ENCODE measurements around the gene USHBP1. TPM values are rescaled to one million over a fixed set of nuclear protein-coding genes. Genes with fewer than 3 reads are reported as not detected.

Gene USHBP1
- total RNA-seq, 1 donor from 2014 or later = 0.28 TPM

DNA sequence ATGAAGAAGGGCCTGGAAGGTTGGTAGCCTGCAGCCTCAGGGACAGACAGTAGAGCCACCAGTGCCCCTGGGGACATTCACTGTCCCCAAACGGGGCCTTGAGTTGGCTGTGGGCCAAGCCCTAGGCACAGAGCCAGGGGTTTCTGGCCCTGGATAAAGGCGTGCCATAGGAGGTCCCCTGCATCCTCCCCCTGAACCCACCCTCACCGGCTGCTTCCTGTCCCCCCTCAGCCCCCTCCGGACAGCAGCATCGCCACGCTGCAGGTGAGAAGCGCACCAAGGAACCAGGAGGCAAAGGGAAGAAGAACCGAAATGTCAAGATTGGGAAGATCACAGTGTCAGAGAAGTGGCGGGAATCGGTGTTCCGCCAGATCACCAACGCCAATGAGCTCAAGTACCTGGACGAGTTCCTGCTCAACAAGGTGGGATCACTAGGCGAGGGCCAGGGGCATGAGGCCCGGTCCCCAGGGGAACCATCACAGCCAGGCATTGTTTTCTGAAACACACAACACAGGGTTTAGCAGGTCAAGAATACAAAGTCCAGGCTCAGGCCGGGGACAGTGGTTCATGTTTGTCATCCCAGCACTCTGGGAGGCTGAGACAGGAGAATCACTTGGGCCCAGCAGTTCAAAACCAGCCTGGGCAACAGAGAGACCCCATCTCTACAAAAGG, 64.0 kb downstream of the USHBP1 start:
- Histone ChIP-seq H2AFZ (replicated peaks) (no peak overlapping the region), H3K79me2 (ENCODE audit: low read depth) (no peaks in the 10 kb centered on the region), H4K20me1 (ENCODE audit: low read depth) (no peaks in the 10 kb centered on the region), H3K4me1 (no peaks in the 10 kb centered on the region), H3K36me3 (no peaks in the 10 kb centered on the region), H3K9ac (no peak overlapping the region), H3K4me2 (no peak overlapping the region), H3K9me3 (ENCODE audit: low read depth) (no peaks in the 10 kb centered on the region), H3K4me3 (no peak overlapping the region), H3K27ac (no peak overlapping the region), H3K27me3 (no peaks in the 10 kb centered on the region), H3F3A (ENCODE audit: low read depth) (no peaks in the 10 kb centered on the region)
- Mint-ChIP-seq H3K36me3 (peaks cover 42% of the 10 kb centered on the region), H3K27me3 (ENCODE audit: insufficient read depth, low read depth) (peaks cover 11% of the 10 kb centered on the region), H3K9me3 (no peaks in the 10 kb centered on the region), H3K4me1 (no peaks in the 10 kb centered on the region), H3K27ac (no peak overlapping the region), H3K4me3 (no peak overlapping the region)
- no peak for TF ChIP-seq EZH2 (IDR thresholded peaks at IDR 0.05)
- no peak for DNase-seq (ENCODE audit: low spot score)

Other genes with a start within 250 kb of the USHBP1 start
- gene CPAMD8, start 237.9 kb downstream of the USHBP1 start, total RNA-seq (ENCODE audit: low replicate concordance) = 16.3 and 36.8 TPM in 2 replicates
- 15.6 and 16.3 TPM in 2 replicates for gene HAUS8, start 189.3 kb downstream of the USHBP1 start, total RNA-seq (ENCODE audit: low replicate concordance)
- 38.5 and 42.2 TPM in 2 replicates for gene MYO9B, start 189.0 kb downstream of the USHBP1 start, total RNA-seq (ENCODE audit: low replicate concordance)
- 12.1 and 13.6 TPM in 2 replicates for gene USE1, start 49.4 kb downstream of the USHBP1 start, total RNA-seq (ENCODE audit: low replicate concordance)
- 4.6 and 7.7 TPM in 2 replicates for gene OCEL1, start 38.5 kb downstream of the USHBP1 start, total RNA-seq (ENCODE audit: low replicate concordance)
- 14.3 and 67.0 TPM in 2 replicates for gene NR2F6, start 18.8 kb downstream of the USHBP1 start, total RNA-seq (ENCODE audit: low replicate concordance)
- 89.8 and 107 TPM in 2 replicates for gene BABAM1, start 2.7 kb upstream of the USHBP1 start, total RNA-seq (ENCODE audit: low replicate concordance)
- gene ANKLE1, start 17.2 kb upstream of the USHBP1 start, total RNA-seq (ENCODE audit: low replicate concordance) = 2.3 and 3.3 TPM in 2 replicates
- gene ABHD8, start 38.7 kb upstream of the USHBP1 start, total RNA-seq (ENCODE audit: low replicate concordance) = 4.6 and 13.3 TPM in 2 replicates
- 25.9 and 38.8 TPM in 2 replicates for gene MRPL34, start 41.1 kb upstream of the USHBP1 start, total RNA-seq (ENCODE audit: low replicate concordance)
- 21.9 and 27.7 TPM in 2 replicates for gene DDA1, start 44.8 kb upstream of the USHBP1 start, total RNA-seq (ENCODE audit: low replicate concordance)
- gene ANO8, start 70.1 kb upstream of the USHBP1 start, total RNA-seq (ENCODE audit: low replicate concordance) = 11.4 and 25.0 TPM in 2 replicates
- 13.2 and 47.6 TPM in 2 replicates for gene GTPBP3, start 72.8 kb upstream of the USHBP1 start, total RNA-seq (ENCODE audit: low replicate concordance)
- gene PLVAP, start 112.6 kb upstream of the USHBP1 start, total RNA-seq (ENCODE audit: low replicate concordance) = 0.11 and 0.37 TPM in 2 replicates
- gene CCDC194, start 129.5 kb upstream of the USHBP1 start, total RNA-seq (ENCODE audit: low replicate concordance) = 0.56 and 1.1 TPM in 2 replicates
- 44.8 and 65.5 TPM in 2 replicates for gene BST2, start 140.9 kb upstream of the USHBP1 start, total RNA-seq (ENCODE audit: low replicate concordance)
- gene MVB12A, start 155.3 kb upstream of the USHBP1 start, total RNA-seq (ENCODE audit: low replicate concordance) = 33.2 and 88.6 TPM in 2 replicates
- gene TMEM221, start 183.9 kb upstream of the USHBP1 start, total RNA-seq (ENCODE audit: low replicate concordance) = 0.17 and 2.2 TPM in 2 replicates
- gene NXNL1, start 196.2 kb upstream of the USHBP1 start, total RNA-seq (ENCODE audit: low replicate concordance) = not detected in 2 replicates
- gene SLC27A1, start 205.8 kb upstream of the USHBP1 start, total RNA-seq (ENCODE audit: low replicate concordance) = 13.9 and 22.4 TPM in 2 replicates
- 22.8 and 86.0 TPM in 2 replicates for gene PGLS, start 246.9 kb upstream of the USHBP1 start, total RNA-seq (ENCODE audit: low replicate concordance)